RWPE1 (cell line): ENCODE results near the gene FEZ2.

Experiments
- CTCF ChIA-PET: fragments of 350-600 bp; sonication (Branson Sonifier 250); formaldehyde crosslinking; extraction: SDS; loops from one replicate; lab custom pipeline; 2021; lab: Yijun Ruan, JAX
- POLR2A ChIA-PET: fragments of 400-600 bp; formaldehyde crosslinking; extraction: SDS; loops from one replicate; lab custom pipeline; 2020; ENCODE audit warnings: antibody characterized with exemption; ENCODE audit not compliant: low non-redundant PET; lab: Yijun Ruan, JAX
- DNase-seq: peaks from one replicate; pipeline ENCODE4 v3.0.0; 2012; ENCODE audit warnings: low spot score
- H3K27ac ChIP-seq: fragments of 450-650 bp; 2 replicates; pipeline ENCODE4 v1.5.1; 2017
- CTCF ChIP-seq: fragments of 450-650 bp; conservative IDR thresholded peaks from 2 replicates; pipeline ENCODE4 v1.5.1; 2017; ENCODE audit warnings: low read depth, mild to moderate bottlenecking

The FEZ2 gene

GRCh38 chr2:36573165-36573564 is 24.8 kb downstream of the FEZ2 start:
- TF ChIP-seq CTCF, result no peak
- DNase-seq, result no peak
- POLR2A ChIA-PET, result no interaction called here
- CTCF ChIA-PET, result no interaction called here
- no peak overlapping the region for H3K27ac ChIP-seq

GRCh38 chr2:36572719-36573059 is 25.3 kb downstream of the FEZ2 start:
- POLR2A ChIA-PET, result no interaction called here
- CTCF ChIA-PET, result no interaction called here
- TF ChIP-seq CTCF, result no peak
- DNase-seq, result no peak
- H3K27ac ChIP-seq, result no peak overlapping the region

GRCh38 chr2:36572054-36572718 is 25.8 kb downstream of the FEZ2 start:
- POLR2A ChIA-PET, result no interaction called here
- CTCF ChIA-PET, result no interaction called here
- no peak overlapping the region for H3K27ac ChIP-seq
- no peak for TF ChIP-seq CTCF
- DNase-seq, result no peak

GRCh38 chr2:36570416-36570815 is 27.6 kb downstream of the FEZ2 start:
- ChIA-PET CTCF (no interaction called here), POLR2A (no interaction called here)
- no peak for TF ChIP-seq CTCF
- H3K27ac ChIP-seq, result no peak overlapping the region
- DNase-seq, result no peak

GRCh38 chr2:36569267-36569856 is 28.6 kb downstream of the FEZ2 start:
- CTCF ChIA-PET, result interaction anchor here (0.5 to 0.7 kb wide), 3 partner anchors 93 to 217 kb away, joined by 3 read pairs; no protein-coding TSS in a partner anchor
- H3K27ac ChIP-seq, result no peak overlapping the region
- POLR2A ChIA-PET, result no interaction called here
- no peak for DNase-seq
- TF ChIP-seq CTCF, result no peak

- no peak overlapping the region for H3K27ac ChIP-seq
- ChIA-PET CTCF (interaction anchor here (0.5 to 0.7 kb wide), 2 partner anchors 204 to 216 kb away, joined by 3 read pairs; no protein-coding TSS in a partner anchor), POLR2A (no interaction called here)
- DNase-seq, result peak; percentile 34
- no peak for TF ChIP-seq CTCF
Measured at GRCh38 chr2:36568516-36569246, 29.3 kb downstream of the FEZ2 start.
